ENCODE measurements around the gene MADCAM1. TPM values are rescaled to one million over a fixed set of nuclear protein-coding genes. Genes with fewer than 3 reads are reported as not detected.

MADCAM1 gene
- total and polyA plus RNA-seq, 2 of the 8 experiments (the other 6 are each of a cell fraction or from before 2014, with no cell fraction given) = 2.3 to 3.0 TPM

DNA sequence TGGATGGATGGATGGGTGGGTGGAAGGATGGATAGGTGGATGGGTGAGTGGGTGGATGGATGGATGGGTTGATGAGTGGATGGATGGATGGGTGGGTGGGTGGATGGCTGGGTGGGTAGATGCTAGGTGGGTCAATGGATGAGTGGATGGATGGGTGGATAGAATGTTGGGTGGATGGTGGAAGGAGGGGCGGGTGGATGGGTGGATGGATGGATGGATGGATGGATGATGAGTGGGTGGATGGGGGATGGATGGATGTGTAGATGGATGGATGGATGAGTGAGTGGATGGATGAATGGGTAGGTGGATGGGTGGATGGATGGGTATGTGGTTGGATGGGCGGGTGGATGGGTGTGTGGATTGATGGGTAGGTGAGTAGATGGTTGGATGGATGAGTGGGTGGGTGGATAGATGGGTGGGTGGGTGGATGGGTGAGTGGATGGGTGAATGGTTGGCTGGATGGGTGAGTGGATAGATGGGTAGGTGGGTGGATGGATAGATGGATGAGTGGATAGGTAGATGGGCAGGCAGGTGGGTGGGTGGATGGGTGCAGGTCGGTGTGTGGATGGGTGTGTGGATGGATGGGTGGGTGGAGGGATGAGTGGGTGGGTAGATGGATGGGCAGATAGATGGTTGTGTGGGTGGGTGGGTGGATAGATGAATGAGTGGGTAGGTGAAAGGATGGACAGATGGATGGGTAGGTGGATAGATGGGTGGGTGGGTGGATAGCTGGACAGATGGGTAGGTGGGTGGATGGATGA, 31.1 kb upstream of the MADCAM1 start:
- CTCF ChIA-PET (ENCODE audit: partially characterized antibody) = no interaction called here
- POLR2A ChIA-PET (ENCODE audit: partially characterized antibody) = no interaction called here
- Histone ChIP-seq H3K36me3 (ENCODE audit: control insufficient read depth in 2 of 4, insufficient read depth in 4 of 4, low read length in 3 of 4) (no peaks in the 10 kb centered on the region), H3K4me2 (ENCODE audit: insufficient read depth in 1 of 2, low read depth in 2 of 2, low read length in 2 of 2) (no peak overlapping the region), H2BK20ac (ENCODE audit: low read length) (no peak overlapping the region), H3K79me2 (ENCODE audit: control insufficient read depth in 1 of 2, insufficient read depth in 2 of 2, low read length in 2 of 2) (no peaks in the 10 kb centered on the region), H3K27ac (ENCODE audit: low read depth, low read length) (no peak overlapping the region), H3K4ac (replicated peaks; ENCODE audit: insufficient read length, low read depth, low read length) (no peak overlapping the region), H2AK5ac (ENCODE audit: low read depth, low read length) (no peak overlapping the region), H3K4me1 (replicated peaks in 1 of 4; ENCODE audit: control insufficient read depth in 3 of 4, insufficient read depth in 4 of 4, low read length in 3 of 4) (peaks cover 0 to 6% (median 2%) of the 10 kb centered on the region in 4 experiments; a peak in 2 of 7 replicates), H2BK5ac (ENCODE audit: low read depth, low read length) (no peak overlapping the region), H2BK120ac (replicated peaks; ENCODE audit: low read depth, low read length) (no peak overlapping the region), H4K20me1 (replicated peaks in 1 of 2; ENCODE audit: control insufficient read depth in 1 of 2, insufficient read depth in 2 of 2, low read length in 2 of 2) (peaks cover 0 to 6% of the 10 kb centered on the region in 2 experiments), H3K9ac (replicated peaks in 1 of 4; ENCODE audit: extremely low read depth in 1 of 4, low read depth in 3 of 4, low read length in 3 of 4) (no peak overlapping the region), H3K9me3 (ENCODE audit: insufficient read depth in 2 of 2, low read depth in 1 of 2, low read length in 1 of 2) (no peaks in the 10 kb centered on the region), H3K56ac (replicated peaks; ENCODE audit: insufficient read length, low read depth, low read length) (no peak overlapping the region), H2BK15ac (ENCODE audit: low read length) (no peak overlapping the region), H4K5ac (ENCODE audit: insufficient read length, low read depth, low read length) (no peak overlapping the region), H3K18ac (ENCODE audit: extremely low read depth, low read length) (no peak overlapping the region), H2BK12ac (ENCODE audit: low read depth, low read length) (no peak overlapping the region), H3K4me3 (ENCODE audit: extremely low read depth in 1 of 4, insufficient read depth in 2 of 4, low read depth in 3 of 4, low read length in 4 of 4) (no peak overlapping the region), H4K91ac (replicated peaks; ENCODE audit: insufficient read length, low read length) (no peak overlapping the region), H3K79me1 (ENCODE audit: low read depth, low read length) (no peaks in the 10 kb centered on the region), H3K27me3 (replicated peaks in 1 of 4; ENCODE audit: control insufficient read depth in 3 of 4, extremely low read depth in 1 of 4, insufficient read depth in 3 of 4, low read length in 3 of 4) (peaks cover 7 to 21% (median 20%) of the 10 kb centered on the region in 4 experiments), H3K14ac (ENCODE audit: insufficient read length) (no peak overlapping the region), H3K23ac (ENCODE audit: insufficient read length) (no peak overlapping the region), H4K8ac (ENCODE audit: extremely low read depth, insufficient read depth, low read length) (no peak overlapping the region), H3K23me2 (ENCODE audit: low read depth, low read length) (peaks cover 31% of the 10 kb centered on the region; the same call in 1 of the 2 replicates), H2AFZ (ENCODE audit: low read length) (no peak overlapping the region)
- FAIRE-seq (no peak), DNase-seq (ENCODE audit: low read depth in 1 of 2, low spot score in 2 of 2) (no peak)
- WGBS, 2 experiments (ENCODE audit: extremely low coverage in 1 of 2, insufficient coverage in 1 of 2, insufficient read length in 1 of 2, insufficient replicate concordance in 2 of 2, low coverage in 1 of 2, low lambda C conversion rate in 2 of 2, missing lambda C conversion rate in 1 of 2) = 67 to 100% methylated on average over 1 to 2 of the region's 3 CpGs
- TF ChIP-seq SIN3A (conservative IDR thresholded peaks at IDR 0.05 in 1 of 2, IDR thresholded peaks at IDR 0.05 in 1 of 2; ENCODE audit: low read depth in 1 of 2, low read length in 2 of 2) (no peak), EGR1 (IDR thresholded peaks at IDR 0.05; ENCODE audit: borderline replicate concordance, low read depth, low read length) (no peak), EZH2 (IDR thresholded peaks at IDR 0.05; ENCODE audit: low read depth, low read length, severe bottlenecking) (no peak), CBX8 (IDR thresholded peaks at IDR 0.05; ENCODE audit: borderline replicate concordance, low read depth, low read length) (no peak), CBX5 (IDR thresholded peaks at IDR 0.05; ENCODE audit: low read depth, low read length) (no peak), POLR2A (IDR thresholded peaks at IDR 0.05; ENCODE audit: control extremely low read depth in 1 of 2, low read depth in 2 of 2, low read length in 2 of 2) (no peak), TCF12 (IDR thresholded peaks at IDR 0.05; ENCODE audit: low read depth, low read length) (no peak), JUND (IDR thresholded peaks at IDR 0.05; ENCODE audit: low read length) (no peak), TAF1 (IDR thresholded peaks at IDR 0.05; ENCODE audit: low read depth, low read length) (no peak), CHD2 (IDR thresholded peaks at IDR 0.05; ENCODE audit: low read length) (no peak), POLR2AphosphoS5 (IDR thresholded peaks at IDR 0.05; ENCODE audit: low read depth, low read length) (no peak), BCL11A (IDR thresholded peaks at IDR 0.05; ENCODE audit: low read depth in 2 of 2, low read length in 2 of 2) (no peak), EP300 (IDR thresholded peaks at IDR 0.05; ENCODE audit: borderline replicate concordance in 1 of 2, low read depth in 2 of 2, low read length in 2 of 2) (no peak)
- TF ChIP-seq, protein P1, sequence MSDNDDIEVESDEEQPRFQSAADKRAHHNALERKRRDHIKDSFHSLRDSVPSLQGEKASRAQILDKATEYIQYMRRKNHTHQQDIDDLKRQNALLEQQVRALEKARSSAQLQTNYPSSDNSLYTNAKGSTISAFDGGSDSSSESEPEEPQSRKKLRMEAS (IDR thresholded peaks at IDR 0.05) = no peak
